WTC11 (cell line): Measurements from ENCODE around the gene RSBN1L.

Experiments
- CBFB ChIP-seq: sonication (generic); formaldehyde crosslinking; IDR thresholded peaks from 2 replicates; pipeline ENCODE4 v1.8.1; 2022; ENCODE audit warnings: mild to moderate bottlenecking, low read depth, missing genetic modification reagents
- FOXJ3 ChIP-seq: sonication (generic); formaldehyde crosslinking; IDR thresholded peaks from 2 replicates; pipeline ENCODE4 v1.9.0; 2021; ENCODE audit warnings: missing genetic modification reagents, mild to moderate bottlenecking, borderline replicate concordance
- MAX ChIP-seq: sonication (generic); formaldehyde crosslinking; IDR thresholded peaks from 2 replicates; pipeline ENCODE4 v1.8.0; 2022; ENCODE audit warnings: mild to moderate bottlenecking, missing genetic modification reagents
- TF ChIP-seq, protein P1 (sequence below): fragments of 200-600 bp; IDR thresholded peaks from 2 replicates; pipeline ENCODE4 v1.8.0; 2022; ENCODE audit warnings: antibody characterized with exemption
- TF ChIP-seq, protein P2 (sequence below): sonication (generic); formaldehyde crosslinking; IDR thresholded peaks from 2 replicates; pipeline ENCODE4 v1.8.0; 2023; ENCODE audit warnings: mild to moderate bottlenecking, missing genetic modification reagents

GRCh38 chr7:77753173-77753572 is 56.9 kb downstream of the RSBN1L start:
- TF ChIP-seq FOXJ3 (CRISPR knock-in tag) (no peak), MAX (no peak), CBFB (CRISPR knock-in tag) (no peak)
- TF ChIP-seq, protein P1, sequence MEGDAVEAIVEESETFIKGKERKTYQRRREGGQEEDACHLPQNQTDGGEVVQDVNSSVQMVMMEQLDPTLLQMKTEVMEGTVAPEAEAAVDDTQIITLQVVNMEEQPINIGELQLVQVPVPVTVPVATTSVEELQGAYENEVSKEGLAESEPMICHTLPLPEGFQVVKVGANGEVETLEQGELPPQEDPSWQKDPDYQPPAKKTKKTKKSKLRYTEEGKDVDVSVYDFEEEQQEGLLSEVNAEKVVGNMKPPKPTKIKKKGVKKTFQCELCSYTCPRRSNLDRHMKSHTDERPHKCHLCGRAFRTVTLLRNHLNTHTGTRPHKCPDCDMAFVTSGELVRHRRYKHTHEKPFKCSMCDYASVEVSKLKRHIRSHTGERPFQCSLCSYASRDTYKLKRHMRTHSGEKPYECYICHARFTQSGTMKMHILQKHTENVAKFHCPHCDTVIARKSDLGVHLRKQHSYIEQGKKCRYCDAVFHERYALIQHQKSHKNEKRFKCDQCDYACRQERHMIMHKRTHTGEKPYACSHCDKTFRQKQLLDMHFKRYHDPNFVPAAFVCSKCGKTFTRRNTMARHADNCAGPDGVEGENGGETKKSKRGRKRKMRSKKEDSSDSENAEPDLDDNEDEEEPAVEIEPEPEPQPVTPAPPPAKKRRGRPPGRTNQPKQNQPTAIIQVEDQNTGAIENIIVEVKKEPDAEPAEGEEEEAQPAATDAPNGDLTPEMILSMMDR: no peak
- TF ChIP-seq, protein P2, sequence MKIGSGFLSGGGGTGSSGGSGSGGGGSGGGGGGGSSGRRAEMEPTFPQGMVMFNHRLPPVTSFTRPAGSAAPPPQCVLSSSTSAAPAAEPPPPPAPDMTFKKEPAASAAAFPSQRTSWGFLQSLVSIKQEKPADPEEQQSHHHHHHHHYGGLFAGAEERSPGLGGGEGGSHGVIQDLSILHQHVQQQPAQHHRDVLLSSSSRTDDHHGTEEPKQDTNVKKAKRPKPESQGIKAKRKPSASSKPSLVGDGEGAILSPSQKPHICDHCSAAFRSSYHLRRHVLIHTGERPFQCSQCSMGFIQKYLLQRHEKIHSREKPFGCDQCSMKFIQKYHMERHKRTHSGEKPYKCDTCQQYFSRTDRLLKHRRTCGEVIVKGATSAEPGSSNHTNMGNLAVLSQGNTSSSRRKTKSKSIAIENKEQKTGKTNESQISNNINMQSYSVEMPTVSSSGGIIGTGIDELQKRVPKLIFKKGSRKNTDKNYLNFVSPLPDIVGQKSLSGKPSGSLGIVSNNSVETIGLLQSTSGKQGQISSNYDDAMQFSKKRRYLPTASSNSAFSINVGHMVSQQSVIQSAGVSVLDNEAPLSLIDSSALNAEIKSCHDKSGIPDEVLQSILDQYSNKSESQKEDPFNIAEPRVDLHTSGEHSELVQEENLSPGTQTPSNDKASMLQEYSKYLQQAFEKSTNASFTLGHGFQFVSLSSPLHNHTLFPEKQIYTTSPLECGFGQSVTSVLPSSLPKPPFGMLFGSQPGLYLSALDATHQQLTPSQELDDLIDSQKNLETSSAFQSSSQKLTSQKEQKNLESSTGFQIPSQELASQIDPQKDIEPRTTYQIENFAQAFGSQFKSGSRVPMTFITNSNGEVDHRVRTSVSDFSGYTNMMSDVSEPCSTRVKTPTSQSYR: no peak
